GM21825 (cell line): ENCODE data around the gene ADGRG6.

Experiments
- ATAC-seq: cut with Tn5 transposase; IDR thresholded peaks from one replicate; pipeline ENCODE4 v1.9.1; 2021; ENCODE audit warnings: mild to moderate bottlenecking, moderate library complexity; ENCODE audit not compliant: unreplicated experiment

ADGRG6 gene

GRCh38 chr6:142320366-142320765, 18.6 kb downstream of the ADGRG6 start:
- ATAC-seq: no peak

DNA sequence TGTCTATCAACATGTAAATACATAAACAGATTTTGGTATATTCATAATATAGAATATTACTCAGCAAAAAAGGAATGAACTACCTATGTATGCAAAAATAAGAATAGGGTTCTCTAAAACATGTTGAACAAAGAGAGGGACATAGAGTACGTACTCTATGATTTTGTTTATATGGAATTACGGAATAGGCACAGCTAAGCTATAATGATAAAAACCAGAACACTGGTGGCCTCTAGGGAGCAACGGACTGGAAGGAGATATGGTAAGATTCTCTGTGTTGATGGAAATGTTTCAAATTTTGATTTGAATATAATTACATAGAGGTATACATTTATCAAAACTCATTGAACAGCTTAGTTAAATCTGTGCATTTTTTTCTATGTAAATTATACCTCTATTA, 19.6 kb downstream of the ADGRG6 start:
- ATAC-seq: no peak

DNA sequence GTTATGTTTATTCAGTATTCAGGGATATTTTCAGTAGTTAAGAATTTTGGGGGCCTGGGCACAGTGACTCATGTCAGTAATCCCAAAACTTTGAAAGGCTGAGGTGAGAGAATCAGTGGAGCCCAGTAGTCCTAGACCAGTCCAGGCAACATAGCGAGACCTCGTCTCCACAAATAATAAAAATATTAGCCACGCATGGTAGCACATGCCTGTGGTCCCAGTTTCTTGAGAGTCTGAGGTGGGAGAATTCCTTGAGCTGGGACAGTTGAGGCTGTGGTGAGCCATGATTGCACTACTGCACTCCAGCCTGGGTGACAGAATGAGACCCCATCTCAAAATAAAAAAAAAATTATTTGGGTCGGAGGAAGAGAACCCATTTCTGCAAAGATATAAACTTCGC, 20.3 kb downstream of the ADGRG6 start:
- ATAC-seq: no peak

- no peak for ATAC-seq
Observed at GRCh38 chr6:142322504-142323198, 20.8 kb downstream of the ADGRG6 start.

- ATAC-seq: no peak
Observed at GRCh38 chr6:142323377-142323776, 21.6 kb downstream of the ADGRG6 start.

DNA sequence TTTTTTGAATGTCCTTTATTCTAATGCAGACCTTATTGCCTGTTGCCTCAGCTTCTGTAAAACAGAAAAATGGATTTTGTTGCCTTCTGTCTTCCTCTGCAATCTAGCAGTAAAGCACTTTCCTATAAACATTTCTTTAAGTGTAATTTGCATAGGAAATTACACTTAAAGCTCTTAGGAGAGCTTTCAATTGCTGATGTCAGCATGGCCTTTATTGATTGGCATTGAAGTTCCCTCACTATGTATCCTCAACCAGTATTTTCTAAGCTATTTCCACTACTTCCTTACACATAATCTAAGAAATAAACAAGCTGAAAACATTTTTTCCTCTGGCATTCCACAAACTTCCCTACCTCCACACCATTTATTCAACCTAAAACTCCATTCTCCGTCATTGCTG, 22.3 kb downstream of the ADGRG6 start:
- ATAC-seq: no peak

DNA sequence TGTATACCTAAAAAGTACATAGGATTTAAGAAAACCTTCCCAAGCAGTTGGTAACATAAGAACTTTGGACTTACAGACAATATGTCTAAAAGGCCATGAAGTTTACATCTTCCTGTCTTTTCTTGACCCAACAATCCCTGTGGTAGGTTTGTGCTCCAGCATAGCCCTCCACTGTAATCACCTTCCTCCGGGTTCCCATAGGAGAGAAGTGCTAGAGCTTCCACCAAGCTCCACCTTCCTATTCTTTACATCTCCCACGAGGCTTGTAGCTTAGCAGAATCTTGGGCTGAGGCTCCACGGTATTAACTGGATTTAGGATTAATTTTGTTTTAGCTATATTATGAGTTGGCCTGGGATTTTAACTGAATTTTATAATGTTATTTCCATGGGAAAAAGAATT, 23.3 kb downstream of the ADGRG6 start:
- no peak for ATAC-seq

- no peak for ATAC-seq
Observed at GRCh38 chr6:142326540-142326939, 24.7 kb downstream of the ADGRG6 start.

- no peak for ATAC-seq
Observed at GRCh38 chr6:142328070-142328469, 26.3 kb downstream of the ADGRG6 start.

GRCh38 chr6:142329486-142330113, 27.8 kb downstream of the ADGRG6 start:
- ATAC-seq: no peak

DNA sequence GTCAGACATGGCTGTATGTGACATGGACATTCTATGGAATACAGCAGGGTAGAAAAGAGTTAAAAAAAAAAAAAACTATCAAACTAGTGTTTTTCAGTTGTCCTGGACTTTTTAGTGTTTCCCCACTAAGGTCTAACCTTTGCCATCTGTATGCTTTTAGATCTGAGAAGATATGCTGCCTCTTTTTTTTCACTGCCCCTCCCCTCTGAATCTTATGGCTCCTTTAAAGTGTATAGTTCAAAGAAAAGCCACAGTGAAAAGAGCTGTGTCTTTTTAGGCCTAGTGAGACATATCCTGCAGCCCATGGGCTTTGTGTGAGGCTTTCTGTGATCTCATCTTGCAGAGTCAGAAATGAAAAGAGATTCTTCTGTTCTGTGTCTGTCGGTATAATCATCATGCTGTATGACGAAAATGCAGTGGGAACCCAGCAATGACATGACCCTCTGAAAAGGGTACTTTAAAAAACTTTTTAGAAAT, 29.3 kb downstream of the ADGRG6 start:
- no peak for ATAC-seq

DNA sequence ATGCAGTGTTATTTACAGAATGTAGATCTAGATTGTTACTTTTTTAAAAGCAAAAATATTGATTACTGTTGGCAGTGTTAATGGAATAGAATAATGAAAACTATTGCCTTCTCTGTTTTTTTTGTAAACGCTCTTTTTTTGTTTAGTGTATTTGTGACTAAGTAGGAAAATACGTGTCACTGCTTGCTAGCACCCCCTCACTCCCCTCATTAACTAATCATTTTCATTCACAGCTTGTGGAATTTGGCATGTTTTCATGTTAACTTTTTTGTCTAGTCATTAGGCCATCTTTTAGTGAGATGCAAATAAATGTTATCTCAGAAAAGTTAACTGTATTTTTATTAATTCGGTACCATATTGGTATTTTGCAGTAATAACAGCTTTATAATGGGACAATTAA, 29.8 kb downstream of the ADGRG6 start:
- no peak for ATAC-seq

- ATAC-seq: no peak
Observed at GRCh38 chr6:142332393-142333098, 30.7 kb downstream of the ADGRG6 start.

- ATAC-seq: no peak
Observed at GRCh38 chr6:142333431-142333830, 31.6 kb downstream of the ADGRG6 start.

DNA sequence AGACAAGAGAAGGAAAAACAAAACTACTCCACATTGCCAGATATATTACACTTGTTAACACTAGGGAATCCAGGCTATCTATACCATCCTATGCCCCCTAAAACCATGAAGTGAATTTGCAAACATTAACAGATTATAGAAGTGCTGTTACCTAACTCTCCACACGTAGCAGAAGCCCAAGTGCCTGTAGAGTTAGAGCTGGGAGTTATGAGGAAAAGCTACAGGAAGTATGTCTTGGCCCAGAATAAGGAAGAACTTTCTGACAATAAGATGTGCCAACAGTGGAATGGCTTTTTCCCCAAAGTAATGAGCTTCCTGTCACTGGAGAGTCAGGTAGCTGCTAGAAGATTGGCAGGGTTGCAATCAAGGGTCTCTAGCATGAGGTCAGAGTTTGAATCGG, 32.5 kb downstream of the ADGRG6 start:
- ATAC-seq: no peak

- no peak for ATAC-seq
Observed at GRCh38 chr6:142335415-142335814, 33.6 kb downstream of the ADGRG6 start.

DNA sequence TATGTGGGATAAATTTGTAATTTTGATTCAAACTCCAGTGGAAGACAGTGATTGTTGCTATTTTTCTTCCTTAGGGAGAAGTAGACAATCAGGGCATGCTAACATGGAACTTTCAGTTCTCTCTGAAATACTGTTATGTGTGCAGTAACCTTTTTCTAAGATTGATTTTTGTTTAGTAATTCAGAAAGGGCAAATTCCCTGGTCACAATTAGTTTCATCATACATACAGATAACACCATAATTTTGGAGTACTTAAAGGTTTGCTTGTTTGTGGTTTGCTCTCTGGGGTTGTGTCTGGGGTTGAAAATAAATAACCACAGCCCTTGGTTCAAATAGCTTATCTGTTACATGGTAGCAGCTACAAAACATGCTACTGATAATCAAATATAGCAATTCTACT, 34.4 kb downstream of the ADGRG6 start:
- no peak for ATAC-seq

DNA sequence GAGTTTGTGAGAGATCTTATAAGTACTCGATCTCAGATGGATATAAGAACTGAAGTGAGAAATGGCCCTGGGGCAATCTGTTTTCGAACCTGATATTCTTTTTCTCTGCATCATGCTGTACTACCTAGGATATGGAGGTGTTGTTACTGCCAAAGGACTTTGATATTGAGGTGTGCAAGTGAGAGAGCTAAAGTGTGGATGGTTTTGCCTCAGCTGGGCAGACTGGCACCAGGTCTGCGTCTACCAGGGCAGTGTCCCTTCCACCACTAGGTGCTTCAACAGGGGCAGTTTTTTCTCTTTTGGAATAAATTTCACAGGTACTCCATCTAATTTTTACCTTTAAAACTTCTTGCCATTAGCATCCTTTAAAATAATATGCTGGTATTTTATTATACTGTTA, 35.0 kb downstream of the ADGRG6 start:
- no peak for ATAC-seq

DNA sequence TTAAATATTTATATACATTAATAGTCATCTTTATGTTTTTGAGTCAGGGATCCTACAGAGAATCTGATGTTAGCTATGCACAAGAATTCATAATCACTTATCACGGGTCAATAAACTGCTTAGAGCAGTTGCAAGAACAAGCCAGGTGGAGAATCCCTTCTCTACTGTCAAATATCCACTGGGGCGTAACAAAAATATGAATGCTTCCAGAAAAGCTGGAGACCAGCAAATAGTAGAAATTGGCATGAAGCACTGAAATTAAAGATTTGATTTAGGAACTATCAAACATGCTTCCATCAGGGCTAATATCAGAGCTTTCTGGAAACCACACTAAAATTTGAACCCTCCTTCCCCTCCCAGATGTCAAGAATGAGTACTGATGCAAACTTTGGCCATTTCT, 37.3 kb downstream of the ADGRG6 start:
- no peak for ATAC-seq

- no peak for ATAC-seq
Observed at GRCh38 chr6:142339968-142340658, 38.3 kb downstream of the ADGRG6 start.

DNA sequence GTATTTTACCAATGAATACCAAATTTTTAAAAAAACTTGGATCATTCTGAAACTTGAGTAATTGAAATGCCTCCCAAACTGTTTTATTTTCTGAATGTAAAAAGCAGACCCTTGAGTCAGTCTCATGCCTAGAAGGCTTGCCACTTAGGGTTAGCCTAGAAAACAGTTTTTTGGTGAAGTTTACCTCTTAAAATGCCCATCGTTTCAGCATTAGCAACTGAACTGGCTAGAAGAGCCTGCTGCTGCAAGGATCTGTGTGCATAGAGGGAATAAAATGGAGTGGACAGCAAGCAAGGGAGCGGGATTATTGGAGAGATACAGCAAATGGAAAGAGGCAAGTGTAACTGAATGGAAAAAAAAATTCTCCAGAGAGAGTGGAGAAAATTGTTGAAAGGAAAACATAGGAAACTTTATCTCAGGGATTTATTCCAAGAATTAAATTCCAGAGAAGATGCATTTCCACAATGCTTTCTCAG, 40.1 kb downstream of the ADGRG6 start:
- no peak for ATAC-seq
